GM18909 (cell line): Measurements from ENCODE around the gene PDE4D.
"Not testable (repeated sequence)": the region's sequence is repeated elsewhere in the genome, so short reads cannot be mapped to it uniquely, and the experiment has no call there.

Source experiments
- ATAC-seq: cut with Tn5 transposase; IDR thresholded peaks from one replicate; pipeline ENCODE4 v1.9.1; 2021; ENCODE audit warnings: mild to moderate bottlenecking; ENCODE audit not compliant: unreplicated experiment, poor library complexity

PDE4D gene

GRCh38 chr5:59666440-59667068 lies 227.0 kb downstream of the PDE4D start:
- no peak for ATAC-seq

- not testable (repeated sequence) for ATAC-seq
These were observed 227.7 kb downstream of the PDE4D start for GRCh38 chr5:59665832-59666203.

GRCh38 chr5:59665086-59665831 lies 228.3 kb downstream of the PDE4D start:
- ATAC-seq, result no peak

GRCh38 chr5:59661954-59662615 lies 231.4 kb downstream of the PDE4D start:
- peak; percentile 55 for ATAC-seq

GRCh38 chr5:59661311-59661710 lies 232.2 kb downstream of the PDE4D start:
- ATAC-seq, result no peak

- peak; percentile 55 for ATAC-seq
These were observed 232.8 kb downstream of the PDE4D start for GRCh38 chr5:59660737-59661136.

GRCh38 chr5:59656351-59657254 lies 236.9 kb downstream of the PDE4D start:
- no peak for ATAC-seq

GRCh38 chr5:59655693-59656309 lies 237.7 kb downstream of the PDE4D start:
- no peak for ATAC-seq

- no peak for ATAC-seq
These were observed 238.8 kb downstream of the PDE4D start for GRCh38 chr5:59654691-59655090.

GRCh38 chr5:59652449-59652848 lies 241.1 kb downstream of the PDE4D start:
- no peak for ATAC-seq

- no peak for ATAC-seq
These were observed 244.3 kb downstream of the PDE4D start for GRCh38 chr5:59648949-59649921.

GRCh38 chr5:59648038-59648831 lies 245.3 kb downstream of the PDE4D start:
- ATAC-seq, result no peak

GRCh38 chr5:59645380-59645779 lies 248.1 kb downstream of the PDE4D start:
- ATAC-seq, result no peak

- ATAC-seq, result no peak
These were observed 253.1 kb downstream of the PDE4D start for GRCh38 chr5:59640411-59640810.

- ATAC-seq, result no peak
These were observed 255.5 kb downstream of the PDE4D start for GRCh38 chr5:59637884-59638580.

GRCh38 chr5:59629561-59629960 lies 264.0 kb downstream of the PDE4D start:
- no peak for ATAC-seq

GRCh38 chr5:59628062-59628828 lies 265.3 kb downstream of the PDE4D start:
- no peak for ATAC-seq
